Breast epithelium (tissue), 3 donors: Measurements from ENCODE around the gene OR6C76.

Experiments used
- CTCF ChIP-seq, 3 donors: fragments of 450-650 bp; IDR thresholded peaks; one replicate each; pipeline ENCODE4 v1.5.1; 2016 to 2017; ENCODE audit warnings: antibody characterized with exemption in 3 of 3, mild to moderate bottlenecking in 3 of 3, moderate library complexity in 3 of 3
- POLR2A ChIP-seq: fragments of 450-650 bp; IDR thresholded peaks from one replicate; pipeline ENCODE4 v1.6.1; 2016; ENCODE audit warnings: antibody characterized with exemption, mild to moderate bottlenecking, moderate library complexity
- POLR2AphosphoS5 ChIP-seq, 3 donors: sonication (generic); formaldehyde crosslinking; IDR thresholded peaks; one replicate each; pipeline ENCODE4 v1.6.1; 2017; ENCODE audit warnings: antibody characterized with exemption in 3 of 3

- TF ChIP-seq CTCF (IDR thresholded peaks at IDR 0.05) (no peak), POLR2AphosphoS5 (IDR thresholded peaks at IDR 0.05) (no peak), POLR2A (no peak)
Measured at GRCh38 chr12:55470088-55470829, 44.2 kb downstream of the OR6C76 start, which contains the start of gene OR6C70.
